ENCODE data around the gene SARNP.
"Not testable (repeated sequence)": the region's sequence is repeated elsewhere in the genome, so short reads cannot be mapped to it uniquely, and the experiment has no call there.

The SARNP gene, protein sequence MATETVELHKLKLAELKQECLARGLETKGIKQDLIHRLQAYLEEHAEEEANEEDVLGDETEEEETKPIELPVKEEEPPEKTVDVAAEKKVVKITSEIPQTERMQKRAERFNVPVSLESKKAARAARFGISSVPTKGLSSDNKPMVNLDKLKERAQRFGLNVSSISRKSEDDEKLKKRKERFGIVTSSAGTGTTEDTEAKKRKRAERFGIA

DNA sequence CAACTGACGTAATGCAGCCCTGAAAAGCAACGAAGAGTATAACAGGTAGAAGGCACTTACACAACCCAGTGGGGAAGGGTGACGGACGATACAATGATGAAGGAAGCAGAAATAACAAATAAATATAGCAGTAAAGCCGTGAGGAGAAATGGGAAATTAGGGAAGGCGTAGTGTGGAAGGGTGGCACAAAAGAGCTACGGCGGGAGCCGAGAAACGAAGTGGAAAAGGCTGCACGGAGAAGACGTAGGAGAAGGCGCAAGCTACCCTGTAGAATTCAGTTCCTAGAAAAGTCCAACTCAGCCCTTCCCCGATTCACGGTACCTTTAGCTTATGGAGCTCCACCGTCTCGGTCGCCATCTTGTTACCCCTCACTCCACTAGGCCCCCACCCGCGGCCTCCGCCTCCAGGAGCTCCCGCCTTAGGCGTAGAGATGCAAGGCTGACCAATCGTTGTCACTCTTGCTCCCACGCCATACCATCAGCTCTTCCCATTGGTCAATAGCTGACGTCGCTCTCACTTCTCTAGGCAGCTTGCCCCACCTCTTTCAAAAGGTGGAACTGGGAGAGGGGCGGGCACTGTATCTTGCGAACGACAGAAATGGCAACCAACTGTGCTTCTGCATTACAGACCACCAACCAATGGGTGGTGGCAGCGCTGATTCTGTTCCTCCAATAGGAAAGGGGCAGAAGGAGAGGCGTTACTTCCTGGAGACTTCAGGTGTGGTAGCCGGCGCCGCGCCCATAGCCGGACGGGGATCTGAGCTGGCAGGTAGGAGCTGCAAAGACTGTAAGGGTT is at the start of gene SARNP, which contains the start of gene ORMDL2:
TSS of gene SARNP (minus strand) at position 380 of the 795 bp plus-strand sequence. CDS start at position 357, 23 bp downstream.
TSS of gene ORMDL2 (plus strand) at position 697 of the 795 bp plus-strand sequence. CDS start 959 bp downstream, outside the sequence.
- DNase-seq = peak; percentile 100

DNA sequence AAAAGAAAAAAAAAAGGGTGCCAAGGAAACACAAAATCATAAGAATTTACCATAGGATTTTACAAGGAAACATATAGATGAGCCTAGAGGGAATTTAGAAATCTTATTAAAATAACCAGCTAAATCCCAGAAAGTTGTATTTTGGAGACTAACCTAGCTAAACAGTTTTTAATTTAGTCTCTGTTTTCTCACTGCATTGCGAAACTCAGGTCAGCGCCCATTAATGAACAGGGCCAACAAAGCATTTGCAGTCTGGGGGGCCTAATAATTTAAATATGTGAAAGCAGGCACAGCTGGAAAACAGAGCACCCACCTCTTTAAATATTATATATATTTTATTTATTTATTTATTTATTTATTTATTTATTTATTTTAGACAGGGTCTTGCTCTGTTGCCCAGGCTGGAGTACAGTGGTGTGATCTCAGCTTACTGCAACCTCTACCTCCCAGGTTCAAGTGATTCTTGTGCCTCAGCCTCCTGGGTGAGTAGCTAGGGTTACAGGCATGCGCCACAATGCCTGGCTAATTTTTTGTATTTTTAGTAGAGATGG is 49.0 kb upstream of the SARNP start:
- not testable (repeated sequence) for DNase-seq

DNA sequence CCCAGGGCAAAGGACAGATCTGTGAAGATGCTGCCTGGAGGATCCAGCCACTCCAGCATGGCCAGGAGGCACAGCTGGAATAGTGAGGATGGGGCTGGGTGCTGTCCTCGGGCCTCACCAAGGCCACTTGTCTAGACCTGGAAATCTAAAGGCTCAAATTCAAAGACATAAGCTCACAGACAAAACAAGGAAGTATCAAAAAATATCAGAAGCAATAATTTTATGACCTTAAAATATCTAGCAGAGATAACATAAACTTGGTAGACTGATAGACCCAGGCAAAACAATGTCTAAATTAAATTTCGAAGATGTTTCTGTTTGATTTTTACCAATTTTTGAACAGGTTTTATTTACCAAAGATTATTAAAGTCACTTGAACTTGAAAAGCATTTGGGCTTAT is 47.8 kb upstream of the SARNP start:
- no peak for DNase-seq

DNA sequence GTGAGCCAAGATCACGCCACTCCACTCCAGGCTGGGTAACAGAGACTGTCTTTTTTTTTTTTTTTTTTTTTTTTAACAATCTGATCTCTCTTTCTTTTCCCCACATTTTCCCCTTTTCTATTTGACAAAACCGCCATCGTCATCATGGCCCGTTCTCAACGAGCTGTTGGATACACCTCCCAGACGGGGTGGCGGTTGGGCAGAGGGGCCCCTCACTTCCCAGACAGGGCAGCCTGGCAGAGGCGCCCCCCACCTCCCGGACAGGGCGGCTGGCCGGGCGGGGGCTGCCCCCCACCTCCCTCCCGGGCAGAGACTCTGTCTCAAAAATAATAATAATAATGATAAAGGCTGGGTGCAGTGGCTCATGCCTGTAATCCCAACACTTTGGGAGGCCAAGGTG is 45.4 kb upstream of the SARNP start:
- DNase-seq = not testable (repeated sequence)

DNA sequence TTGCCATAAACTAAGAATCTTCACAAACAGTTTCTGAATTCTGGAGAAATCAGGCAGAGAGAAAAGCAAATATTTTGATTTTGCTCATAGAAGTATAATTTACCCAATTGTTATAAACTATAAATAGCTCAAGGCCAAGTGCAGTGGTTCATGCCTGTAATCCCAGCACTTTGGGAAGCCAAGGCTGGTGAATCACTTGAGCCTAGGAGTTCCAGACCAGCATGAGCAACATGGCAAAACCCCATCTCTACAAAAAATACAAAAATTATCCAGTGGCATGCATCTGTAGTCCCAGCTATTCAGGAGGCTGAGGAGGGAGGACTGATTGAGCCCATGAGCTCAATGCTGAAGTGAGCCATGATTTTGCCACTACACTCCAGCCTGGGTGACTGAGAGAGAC is 44.8 kb upstream of the SARNP start:
- no peak for DNase-seq

DNA sequence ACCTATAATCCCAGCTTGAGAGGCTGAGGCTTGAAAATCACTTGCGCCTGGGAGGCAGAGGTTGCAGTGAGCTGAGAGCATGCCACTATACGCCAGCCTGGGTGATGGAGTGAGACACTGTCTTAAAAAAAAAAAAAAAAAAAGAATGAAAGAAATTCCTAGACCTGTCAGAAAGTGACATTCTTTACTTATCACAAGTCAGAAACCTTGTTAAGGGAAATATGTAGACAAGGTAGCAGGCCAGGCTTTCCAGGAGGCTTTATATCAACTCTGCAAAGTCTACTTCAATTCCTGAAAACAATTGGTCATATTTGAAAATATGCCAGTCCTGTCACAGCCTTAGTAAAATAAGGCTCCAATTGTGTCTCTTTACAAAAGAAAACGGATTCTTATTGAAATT is 44.3 kb upstream of the SARNP start:
- DNase-seq = no peak

DNA sequence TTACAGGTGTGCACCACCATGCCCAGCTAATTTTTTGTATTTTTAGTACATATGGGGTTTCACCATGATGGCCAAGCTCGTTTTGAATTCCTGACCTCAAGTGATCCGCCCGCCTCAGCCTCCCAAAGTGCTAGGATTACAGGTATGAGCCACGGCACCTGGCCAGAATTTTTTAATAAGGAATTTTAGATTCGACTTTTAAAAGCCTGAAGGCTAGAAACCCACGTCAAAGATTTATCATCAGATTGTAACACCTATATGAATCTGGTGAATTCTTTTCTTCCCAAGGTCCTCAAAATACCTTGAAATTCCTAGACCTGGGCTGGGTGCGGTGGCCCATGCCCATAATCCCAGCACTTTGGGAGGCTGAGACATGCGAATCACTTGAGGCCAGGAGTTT is 43.9 kb upstream of the SARNP start:
- no peak for DNase-seq

DNA sequence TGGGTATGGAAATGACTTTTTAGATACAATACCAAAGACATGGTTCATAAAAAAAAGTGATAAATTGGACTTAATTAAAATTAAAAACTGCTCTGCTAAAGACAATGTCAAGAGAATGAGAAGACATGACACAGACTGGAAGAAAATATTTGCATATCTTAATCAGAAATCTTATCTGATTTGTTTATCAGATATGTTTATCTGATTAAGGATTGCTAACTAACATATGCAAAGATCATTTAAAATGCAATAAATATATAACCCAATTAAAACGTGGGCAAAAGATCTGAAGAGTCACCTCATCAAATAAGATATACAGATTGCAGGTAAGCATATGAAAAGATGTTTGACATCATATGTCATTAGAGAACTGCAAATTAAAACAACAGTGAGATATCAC is 35.2 kb upstream of the SARNP start:
- DNase-seq = no peak

DNA sequence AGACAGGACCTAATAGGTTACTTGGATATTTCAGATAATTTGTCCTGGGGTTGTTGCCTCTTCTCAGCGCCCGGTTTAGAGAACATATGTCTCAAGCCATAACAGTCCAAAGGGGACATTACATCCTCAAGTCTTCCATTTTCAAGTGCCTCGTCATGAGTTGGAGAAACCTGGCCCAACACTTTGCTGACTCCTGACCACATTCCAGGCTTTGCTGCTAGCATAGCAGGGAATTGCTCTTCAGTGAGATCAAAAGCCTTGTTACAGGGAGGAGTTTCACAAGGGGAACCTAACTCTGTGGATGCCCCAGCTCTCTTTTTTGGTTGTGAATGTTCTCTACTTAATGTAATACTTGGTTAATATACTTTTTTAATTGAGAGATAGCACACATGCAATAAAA is 33.4 kb upstream of the SARNP start:
- DNase-seq = no peak

DNA sequence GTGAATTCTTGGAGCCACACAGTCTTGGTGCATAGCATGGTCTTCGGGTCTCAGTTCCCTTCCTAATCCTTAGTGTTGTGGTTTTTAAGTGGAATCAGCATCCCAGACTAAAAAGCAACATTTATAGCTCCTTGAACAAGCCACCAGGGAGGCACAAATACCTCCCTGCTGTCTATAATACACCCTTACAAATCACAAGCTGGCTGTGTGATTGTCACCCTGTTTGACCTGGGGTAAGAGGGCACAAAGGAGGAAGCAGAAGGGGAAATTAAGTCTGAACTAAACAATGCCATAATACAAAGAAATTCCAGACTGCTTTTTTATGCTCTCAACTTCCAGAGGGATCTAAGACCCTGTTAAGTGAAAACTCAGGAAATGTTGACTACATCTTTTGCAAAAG is 32.9 kb upstream of the SARNP start:
- no peak for DNase-seq

DNA sequence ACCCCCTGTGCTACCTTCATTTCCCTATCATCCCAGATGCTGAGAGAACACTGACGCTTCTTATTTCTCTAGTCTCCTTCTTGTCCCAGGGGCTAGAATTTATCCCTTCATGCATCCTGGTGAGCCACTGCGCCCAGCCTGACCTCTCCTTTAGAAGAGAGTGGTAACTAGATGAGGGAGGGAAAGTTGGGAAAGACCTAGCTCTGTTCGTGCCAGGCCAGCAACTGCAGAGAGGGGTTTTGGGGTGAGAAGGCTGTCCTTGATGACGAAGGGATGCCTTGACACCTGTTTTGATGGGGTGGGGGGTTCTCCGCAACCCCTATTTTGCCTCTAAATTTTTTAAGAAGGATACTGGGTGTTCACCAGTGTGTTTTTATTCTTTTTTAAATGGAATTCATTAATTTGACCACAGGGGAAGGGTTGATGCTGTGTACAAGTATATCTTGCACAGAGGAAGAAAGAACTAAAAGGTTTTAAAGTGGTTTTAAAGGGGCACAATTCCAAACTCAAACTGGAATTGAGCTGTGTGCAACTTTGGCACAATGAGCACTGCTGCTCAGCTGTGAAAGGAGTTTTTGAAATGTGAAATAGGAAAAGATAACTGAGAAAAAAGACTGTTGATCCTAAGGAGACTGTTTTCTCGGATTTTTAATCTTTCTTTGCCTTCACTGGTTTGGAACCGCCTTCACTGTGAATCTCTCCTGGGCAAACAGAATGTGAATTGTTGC is 32.3 kb upstream of the SARNP start:
- DNase-seq = no peak

DNA sequence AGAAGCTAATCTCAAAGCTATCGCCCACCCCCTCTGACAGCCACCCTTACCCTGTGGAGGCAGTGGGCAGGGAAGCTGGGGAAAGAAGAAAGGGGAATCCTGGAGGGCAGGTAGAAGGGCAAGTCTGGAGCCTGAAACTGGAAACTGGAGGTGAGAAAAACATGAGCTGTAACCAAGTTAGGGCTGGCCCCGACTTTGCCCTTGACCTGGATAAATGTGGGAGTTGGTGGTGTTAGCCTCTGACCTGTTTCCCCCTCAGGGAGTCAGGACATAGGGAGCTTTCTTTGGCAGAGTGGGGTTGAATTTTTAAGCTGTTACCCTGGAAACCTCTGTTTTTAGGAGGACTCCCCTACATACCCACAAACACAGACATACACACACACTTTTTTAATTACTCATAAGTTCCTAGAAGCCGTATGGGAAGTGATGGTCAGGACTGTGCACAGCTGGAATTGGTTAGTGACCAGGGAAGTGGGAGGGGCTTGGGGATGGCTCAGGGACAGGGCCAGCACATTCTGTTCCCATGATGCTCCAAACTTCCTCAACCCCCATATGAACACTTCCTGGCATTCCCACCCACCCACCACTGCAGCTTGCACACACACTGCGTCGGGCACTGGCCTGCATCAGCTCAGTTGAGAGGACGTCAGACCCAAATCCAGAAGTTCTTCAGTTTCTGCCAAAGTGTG is 30.2 kb upstream of the SARNP start:
- no peak for DNase-seq

DNA sequence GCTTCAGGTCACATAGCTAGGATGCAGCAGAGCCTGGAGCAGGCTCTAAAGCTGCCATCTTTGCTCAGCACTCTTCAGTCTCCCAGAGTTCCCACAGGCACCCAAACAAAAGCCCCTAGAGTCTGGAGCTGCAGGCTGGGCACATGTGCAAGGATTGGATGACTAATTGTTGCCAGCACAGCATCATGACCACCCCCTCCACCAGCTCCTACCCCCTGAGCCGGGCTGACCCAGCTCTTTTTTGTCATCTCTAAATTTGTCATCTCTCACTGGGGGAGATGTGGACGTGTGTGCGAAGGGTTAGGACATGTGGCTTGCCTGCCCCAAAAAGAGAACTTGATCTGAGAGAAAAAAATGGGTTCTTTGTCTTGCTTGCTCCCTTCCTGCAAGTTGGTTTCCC is 29.5 kb upstream of the SARNP start:
- no peak for DNase-seq

DNA sequence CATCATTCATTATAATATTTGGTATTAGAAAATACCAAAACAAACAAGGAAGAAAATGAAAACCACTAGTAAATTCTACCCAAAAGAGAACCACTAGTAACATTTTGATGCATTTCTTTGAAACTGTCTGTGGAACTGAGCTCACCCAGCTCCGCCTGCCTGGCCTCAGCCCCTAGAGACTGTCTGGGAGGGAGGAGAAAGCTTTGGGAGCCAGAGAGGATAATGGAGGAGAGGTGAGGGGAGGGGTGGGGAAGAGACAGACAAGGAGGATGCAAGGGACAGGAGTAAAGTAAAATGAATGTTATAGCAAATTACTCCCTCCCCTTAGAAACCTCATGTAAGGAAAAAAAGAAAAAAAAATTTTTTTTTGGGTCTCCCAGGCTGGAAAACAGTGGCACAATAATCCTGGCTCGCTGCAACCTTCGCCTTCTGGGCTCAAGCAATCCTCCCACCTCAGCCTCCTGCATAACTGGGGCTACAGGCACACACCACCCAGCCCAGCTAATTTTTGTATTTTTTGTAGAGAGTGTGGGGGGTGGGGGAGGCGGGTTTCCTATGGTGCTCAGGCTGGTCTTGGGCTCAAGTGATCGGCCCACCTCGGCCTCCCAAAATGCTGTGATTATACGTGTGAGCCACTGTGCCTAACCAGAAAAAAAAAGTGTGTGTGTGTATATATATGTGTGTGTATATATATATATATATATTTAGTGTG is 28.4 kb upstream of the SARNP start:
- DNase-seq = no peak

DNA sequence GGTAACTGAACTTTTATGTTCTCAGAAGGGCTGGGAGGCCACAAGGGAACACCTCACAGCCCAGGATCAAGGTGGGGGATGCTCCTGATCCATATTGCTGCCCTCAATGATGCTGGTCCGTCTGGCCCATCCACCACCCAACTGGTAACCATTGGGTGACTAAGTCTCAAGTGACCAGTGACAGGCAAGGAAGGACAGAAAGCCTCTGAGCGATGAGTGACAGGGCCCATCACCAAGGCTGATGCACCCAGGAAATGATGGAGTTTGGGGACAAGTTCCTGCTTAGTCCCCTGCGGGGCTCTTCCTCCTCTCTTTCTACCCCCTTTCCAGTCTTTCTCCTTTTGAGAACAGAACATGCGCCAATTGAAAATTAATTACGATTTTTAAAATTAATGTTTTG is 27.8 kb upstream of the SARNP start:
- no peak for DNase-seq

DNA sequence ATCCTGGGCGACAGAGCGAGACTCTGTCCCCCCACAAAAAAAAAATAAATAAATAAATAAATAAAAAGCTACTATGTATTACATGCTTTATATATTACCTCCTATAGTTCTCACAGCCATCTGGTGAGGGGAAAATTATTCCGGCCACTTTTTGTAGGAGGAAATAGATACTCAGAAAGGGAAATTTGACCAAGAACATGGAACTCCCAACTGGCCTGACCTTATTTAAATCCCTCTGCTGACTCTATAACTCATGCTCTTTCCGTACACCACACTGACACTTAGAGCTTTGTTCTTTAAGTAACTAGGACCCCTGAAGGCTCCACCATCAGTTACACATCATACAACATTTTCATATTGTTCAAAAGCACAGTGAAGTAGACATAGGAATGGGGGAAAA is 27.4 kb upstream of the SARNP start:
- no peak for DNase-seq

DNA sequence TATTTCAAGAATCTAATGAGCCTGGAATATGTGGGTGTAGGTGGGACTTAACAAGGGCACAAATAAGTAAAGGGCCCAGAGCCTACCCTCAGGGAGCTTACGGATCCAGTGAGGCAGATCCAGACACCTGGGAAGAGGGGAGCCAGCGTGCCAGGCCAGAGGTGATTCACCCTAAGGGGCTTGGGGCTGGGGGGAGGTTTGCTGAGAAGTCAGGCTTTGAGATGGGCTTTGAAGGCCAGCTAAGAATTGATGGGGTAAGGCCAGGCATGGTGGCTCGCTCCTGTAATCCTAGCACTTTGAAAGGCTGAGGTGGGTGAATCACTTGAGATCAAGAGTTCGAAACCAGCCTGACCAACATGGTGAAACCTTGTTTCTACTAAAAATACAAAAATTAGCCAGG is 25.9 kb upstream of the SARNP start:
- no peak for DNase-seq

DNA sequence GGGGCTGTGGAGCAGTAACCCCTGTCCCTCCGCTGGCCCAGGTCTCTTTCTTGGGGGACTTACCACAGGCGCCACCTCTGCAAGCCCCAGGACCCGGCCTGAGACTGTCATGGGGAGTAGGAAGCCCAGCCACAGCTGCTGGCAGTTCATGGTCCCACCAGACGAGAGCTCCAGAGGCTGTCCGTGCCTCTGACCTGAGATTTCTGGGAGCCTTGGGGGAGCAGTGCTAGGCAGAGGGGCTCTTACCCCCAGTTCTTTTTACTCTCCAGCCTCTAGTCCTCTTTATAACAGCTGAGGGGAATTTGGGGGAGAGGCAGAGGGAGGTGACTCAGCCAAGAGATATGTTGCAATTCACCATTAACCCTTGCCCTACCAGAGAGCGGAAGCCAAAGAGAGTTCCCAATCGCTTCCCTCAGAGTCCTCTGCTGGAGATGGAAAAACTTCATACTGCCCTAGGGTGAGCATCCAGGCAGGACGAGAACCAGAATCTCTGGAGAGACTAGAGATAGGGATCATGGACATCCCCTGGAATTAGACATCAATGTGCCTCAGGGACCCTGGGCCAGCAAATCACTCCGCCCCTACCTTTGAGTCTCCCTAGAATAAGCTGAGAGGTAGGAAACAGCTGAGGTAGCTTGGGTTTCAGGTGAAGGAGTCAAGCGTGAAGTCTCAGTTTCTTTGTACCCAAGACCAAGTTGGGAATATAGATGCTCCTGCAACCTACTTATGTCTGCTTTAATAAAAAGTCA is 25.3 kb upstream of the SARNP start, which contains the start of gene MMP19:
TSS of gene MMP19 (minus strand) at position 256 of the 749 bp plus-strand sequence. CDS start at position 150, 106 bp downstream.
- no peak for DNase-seq

DNA sequence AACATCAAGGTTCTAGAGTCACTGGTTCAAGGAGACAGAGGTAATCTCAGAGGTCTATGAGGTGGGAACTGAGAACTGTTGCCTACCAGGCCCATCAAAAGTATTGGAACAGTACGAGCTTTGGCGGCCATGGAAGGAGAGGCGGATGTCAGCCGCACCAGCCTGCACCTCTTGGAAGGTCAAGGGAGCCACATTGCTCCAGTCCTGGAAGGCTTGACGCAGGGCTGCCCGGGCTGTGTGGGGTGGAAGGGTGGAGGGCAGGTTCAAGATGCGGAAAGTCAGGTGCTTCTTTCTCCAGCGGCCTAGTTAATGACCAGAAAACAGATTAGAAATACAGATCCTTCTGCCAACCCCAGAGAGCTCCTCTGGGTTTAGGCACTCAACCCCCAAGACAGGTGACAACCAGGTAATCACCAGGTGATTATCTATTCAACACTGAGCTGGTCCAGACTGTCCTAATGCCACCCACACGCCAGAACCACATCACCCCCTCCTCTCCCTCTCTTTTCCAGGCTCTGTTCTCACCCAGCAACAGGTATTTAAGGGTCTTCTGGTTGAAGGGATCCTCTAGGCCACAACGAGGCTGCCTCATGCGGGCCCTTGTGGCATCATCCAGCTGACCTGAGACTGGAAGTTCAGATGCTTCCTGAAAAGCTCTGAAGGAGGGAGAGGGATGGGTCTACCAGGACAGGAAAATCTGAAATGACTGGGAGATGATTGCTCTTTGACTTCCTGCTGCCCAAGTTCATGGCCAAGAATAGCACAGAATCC is 23.2 kb upstream of the SARNP start:
- no peak for DNase-seq

DNA sequence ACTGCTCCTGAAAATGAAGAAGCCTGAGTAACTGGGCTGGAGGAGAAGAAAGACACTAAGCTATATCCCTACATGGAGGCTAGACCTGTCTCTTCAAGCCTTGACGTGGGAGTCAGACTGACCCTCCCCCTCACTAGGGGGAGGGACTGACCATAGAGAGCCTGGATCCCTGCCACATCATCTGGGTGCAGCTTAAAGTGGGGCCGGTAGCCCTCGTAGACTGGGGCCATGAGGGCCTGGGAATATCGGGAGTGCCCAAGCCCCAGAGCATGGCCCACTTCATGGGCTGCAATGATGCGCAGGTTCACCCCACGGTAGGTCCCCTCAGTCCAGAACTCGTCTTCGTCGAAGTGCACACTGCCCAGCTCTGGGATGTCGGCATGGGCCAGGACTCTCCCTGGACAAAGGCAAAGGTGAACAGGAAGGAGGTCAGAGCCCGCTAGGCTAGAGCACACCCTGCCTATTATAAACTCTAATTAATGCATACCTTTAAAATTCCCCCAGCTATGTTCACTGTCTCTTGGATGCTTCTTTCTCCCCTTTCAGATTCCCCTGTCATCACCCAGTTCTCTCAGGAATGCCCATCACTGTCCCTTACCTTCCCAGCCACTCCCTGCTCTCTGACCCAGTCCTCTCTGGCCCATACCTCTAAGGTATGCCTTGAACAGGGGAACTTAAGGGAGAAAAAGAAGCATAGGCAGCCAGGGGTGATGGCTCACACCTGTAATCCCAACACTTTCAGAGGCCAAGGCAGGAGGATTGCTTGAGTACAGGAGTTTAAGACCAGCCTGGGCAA is 22.0 kb upstream of the SARNP start:
- no peak for DNase-seq
